ENCODE measurements around the gene CHFR.
"Not testable (repeated sequence)": the region's sequence is repeated elsewhere in the genome, so short reads cannot be mapped to it uniquely, and the experiment has no call there.

CHFR gene

GRCh38 chr12:132839558-132840235 is 47.7 kb downstream of the CHFR start:
- DNase-seq, result no peak

- no peak for DNase-seq
Measured at GRCh38 chr12:132838410-132839080, 48.9 kb downstream of the CHFR start.

GRCh38 chr12:132837693-132838409 is 49.6 kb downstream of the CHFR start:
- DNase-seq, result no peak

GRCh38 chr12:132836795-132837331 is 50.5 kb downstream of the CHFR start:
- DNase-seq, result no peak

GRCh38 chr12:132836230-132836629 is 51.2 kb downstream of the CHFR start:
- not testable (repeated sequence) for DNase-seq

GRCh38 chr12:132835076-132836025 is 52.1 kb downstream of the CHFR start:
- no peak for DNase-seq

GRCh38 chr12:132834181-132834711 is 53.2 kb downstream of the CHFR start:
- DNase-seq, result no peak

GRCh38 chr12:132833341-132833740 is 54.1 kb downstream of the CHFR start:
- DNase-seq, result no peak

GRCh38 chr12:132831771-132832170 is 55.6 kb downstream of the CHFR start:
- DNase-seq, result no peak

- peak; percentile 91 for DNase-seq
Measured at GRCh38 chr12:132828706-132829534, 58.5 kb downstream of the CHFR start, which contains the start of gene GOLGA3. Gene GOLGA3, minus strand, starts transcription at chr12:132828869. Its CDS starts 6,741 bp downstream, at chr12:132822128.

- no peak for DNase-seq
Measured at GRCh38 chr12:132827763-132828703, 59.4 kb downstream of the CHFR start.

GRCh38 chr12:132825861-132826260 is 61.5 kb downstream of the CHFR start:
- DNase-seq, result no peak

- no peak for DNase-seq
Measured at GRCh38 chr12:132825089-132825488, 62.3 kb downstream of the CHFR start.

- no peak for DNase-seq
Measured at GRCh38 chr12:132824053-132824452, 63.4 kb downstream of the CHFR start.

- DNase-seq, result no peak
Measured at GRCh38 chr12:132818562-132818961, 68.8 kb downstream of the CHFR start.

GRCh38 chr12:132814232-132814631 is 73.2 kb downstream of the CHFR start:
- DNase-seq, result no peak

GRCh38 chr12:132813443-132813842 is 74.0 kb downstream of the CHFR start:
- no peak for DNase-seq

- DNase-seq, result no peak
Measured at GRCh38 chr12:132812631-132813305, 74.6 kb downstream of the CHFR start.

- DNase-seq, result not testable (repeated sequence)
Measured at GRCh38 chr12:132809391-132809790, 78.0 kb downstream of the CHFR start.
